Measurements from ENCODE around the gene IL18RAP.

The IL18RAP gene

GRCh38 chr2:102422910-102423309 lies at the start of gene IL18RAP:
Gene IL18RAP (plus strand): TSS chr2:102423160. CDS start chr2:102423278, 118 bp downstream.
- DNase-seq, result no peak

- DNase-seq, result no peak
Observed at GRCh38 chr2:102376052-102376591, 46.8 kb upstream of the IL18RAP start.

GRCh38 chr2:102383722-102384121 lies 39.2 kb upstream of the IL18RAP start:
- DNase-seq, result no peak

- no peak for DNase-seq
Observed at GRCh38 chr2:102385522-102385921, 37.4 kb upstream of the IL18RAP start.

GRCh38 chr2:102386004-102386403 lies 37.0 kb upstream of the IL18RAP start:
- no peak for DNase-seq

- DNase-seq, result no peak
Observed at GRCh38 chr2:102386867-102387541, 36.0 kb upstream of the IL18RAP start.

- DNase-seq, result no peak
Observed at GRCh38 chr2:102387763-102388546, 35.0 kb upstream of the IL18RAP start.

- DNase-seq, result no peak
Observed at GRCh38 chr2:102391565-102391964, 31.4 kb upstream of the IL18RAP start.

GRCh38 chr2:102392096-102392495 lies 30.9 kb upstream of the IL18RAP start:
- no peak for DNase-seq

GRCh38 chr2:102392942-102393341 lies 30.0 kb upstream of the IL18RAP start:
- DNase-seq, result no peak

- no peak for DNase-seq
Observed at GRCh38 chr2:102396012-102396411, 26.9 kb upstream of the IL18RAP start.

- DNase-seq, result no peak
Observed at GRCh38 chr2:102397209-102397608, 25.8 kb upstream of the IL18RAP start.

- DNase-seq, result no peak
Observed at GRCh38 chr2:102399499-102400141, 23.3 kb upstream of the IL18RAP start.

- no peak for DNase-seq
Observed at GRCh38 chr2:102401456-102401855, 21.5 kb upstream of the IL18RAP start.

GRCh38 chr2:102401865-102402264 lies 21.1 kb upstream of the IL18RAP start:
- no peak for DNase-seq

- no peak for DNase-seq
Observed at GRCh38 chr2:102410952-102411351, 12.0 kb upstream of the IL18RAP start.

- no peak for DNase-seq
Observed at GRCh38 chr2:102412199-102412598, 10.8 kb upstream of the IL18RAP start.

GRCh38 chr2:102417946-102418345 lies 5.0 kb upstream of the IL18RAP start:
- DNase-seq, result no peak

GRCh38 chr2:102418421-102418961 lies 4.5 kb upstream of the IL18RAP start:
- no peak for DNase-seq

GRCh38 chr2:102420290-102420689 lies 2.7 kb upstream of the IL18RAP start:
- DNase-seq, result no peak

GRCh38 chr2:102421890-102422759 lies 835 bp upstream of the IL18RAP start:
- DNase-seq, result no peak

- no peak for DNase-seq
Observed at GRCh38 chr2:102423368-102423767, 408 bp downstream of the IL18RAP start.

Measured in NCI-H2029 treated with DMSO at 0.1 percent for 48 hours (cell line).